Fibroblast of lung (primary cell): Measurements from ENCODE around the gene RXRA. TPM values are rescaled to one million over a fixed set of nuclear protein-coding genes. Genes with fewer than 3 reads are reported as not detected.

Source experiments
- DNase-seq, 2 donors: peaks; one replicate each; pipeline versions ENCODE4 v3.0.0 to v3.0.0-alpha.2; 2010; ENCODE audit warnings: low read depth in 2 of 2
- H2AFZ ChIP-seq: 2 replicates; pipeline ENCODE4 v1.5.1; 2012; ENCODE audit warnings: low read length, control low read depth, inconsistent platforms
- H3K27ac ChIP-seq: 2 replicates; pipeline ENCODE4 v1.5.1; 2011; ENCODE audit warnings: low read length, control low read depth; ENCODE audit not compliant: insufficient read depth
- H3K27me3 ChIP-seq: 2 replicates; pipeline ENCODE4 v1.5.1; 2011; ENCODE audit warnings: mild to moderate bottlenecking, low read length; ENCODE audit not compliant: control insufficient read depth, insufficient read depth
- H3K36me3 ChIP-seq: 2 replicates; pipeline ENCODE4 v1.5.1; 2011; ENCODE audit warnings: low read length; ENCODE audit not compliant: control insufficient read depth, insufficient read depth
- H3K4me1 ChIP-seq: 2 replicates; pipeline ENCODE4 v1.5.1; 2011; ENCODE audit warnings: low read length; ENCODE audit not compliant: control insufficient read depth, insufficient read depth; ENCODE audit errors: extremely low read depth
- H3K4me2 ChIP-seq: 2 replicates; pipeline ENCODE4 v1.5.1; 2011; ENCODE audit warnings: low read length, control low read depth; ENCODE audit not compliant: insufficient read depth; ENCODE audit errors: extremely low read depth
- H3K4me3 ChIP-seq, 4 experiments: fragments of 200-600 bp in 1 of 4; sonication (generic) in 1 of 4; replicated peaks in 1 of 4; 2 replicates each; pipeline ENCODE4 v1.5.1; 2011 to 2016; ENCODE audit warnings: low read length in 4 of 4, low read depth in 3 of 4, mild to moderate bottlenecking in 3 of 4, control low read depth in 2 of 4, inconsistent platforms in 1 of 4, mixed read lengths in 1 of 4; ENCODE audit not compliant: insufficient read depth in 1 of 4; ENCODE audit errors: control extremely low read depth in 1 of 4
- H3K79me2 ChIP-seq: 2 replicates; pipeline ENCODE4 v1.5.1; 2012; ENCODE audit warnings: mild to moderate bottlenecking, low read length, inconsistent platforms; ENCODE audit not compliant: control insufficient read depth, insufficient read depth
- H3K9ac ChIP-seq: 2 replicates; pipeline ENCODE4 v1.5.1; 2011; ENCODE audit warnings: mild to moderate bottlenecking, low read length, control low read depth; ENCODE audit not compliant: insufficient read depth
- H3K9me3 ChIP-seq: 2 replicates; pipeline ENCODE4 v1.5.1; 2012; ENCODE audit warnings: low read depth, low read length; ENCODE audit not compliant: control insufficient read depth, insufficient read depth
- H4K20me1 ChIP-seq: 2 replicates; pipeline ENCODE4 v1.5.1; 2011; ENCODE audit warnings: low read length; ENCODE audit not compliant: control insufficient read depth, insufficient read depth; ENCODE audit errors: extremely low read depth
- EZH2 ChIP-seq: IDR thresholded peaks from 2 replicates; pipeline ENCODE4 v1.5.1; 2012; ENCODE audit warnings: low read length, control low read depth, mild to moderate bottlenecking; ENCODE audit errors: missing control alignments
- polyA plus RNA-seq, 2 donors: library from polyadenylated mRNA; depleted of rRNA in 1 of 2; stranded (reverse) in 1 of 2; unstranded in 1 of 2; fragments of >200 nt; gene quantifications; 2 replicates each; pipeline ENCODE4 v1.2.1, GENCODE V29; 2011 to 2012; ENCODE audit warnings: missing spikeins in 1 of 2
- total RNA-seq: library from RNA; depleted of rRNA; stranded (reverse); fragments of >200 nt; gene quantifications from 2 replicates; pipeline ENCODE4 v1.2.1, GENCODE V29; 2014
- TF ChIP-seq, protein P1 (sequence below), 2 donors: IDR thresholded peaks in 1 of 2; conservative IDR thresholded peaks in 1 of 2; 1 replicate in 1 of 2; 2 replicates in 1 of 2; pipeline ENCODE4 v1.5.1; 2011 to 2012; ENCODE audit warnings: low read length in 2 of 2, control low read depth in 1 of 2, inconsistent platforms in 1 of 2, low read depth in 1 of 2, mild to moderate bottlenecking in 1 of 2

The RXRA gene
- total and polyA plus RNA-seq, 2 donors (not counting 1 experiment from before 2014, with no cell fraction given) = 13.3 to 14.9 TPM

DNA sequence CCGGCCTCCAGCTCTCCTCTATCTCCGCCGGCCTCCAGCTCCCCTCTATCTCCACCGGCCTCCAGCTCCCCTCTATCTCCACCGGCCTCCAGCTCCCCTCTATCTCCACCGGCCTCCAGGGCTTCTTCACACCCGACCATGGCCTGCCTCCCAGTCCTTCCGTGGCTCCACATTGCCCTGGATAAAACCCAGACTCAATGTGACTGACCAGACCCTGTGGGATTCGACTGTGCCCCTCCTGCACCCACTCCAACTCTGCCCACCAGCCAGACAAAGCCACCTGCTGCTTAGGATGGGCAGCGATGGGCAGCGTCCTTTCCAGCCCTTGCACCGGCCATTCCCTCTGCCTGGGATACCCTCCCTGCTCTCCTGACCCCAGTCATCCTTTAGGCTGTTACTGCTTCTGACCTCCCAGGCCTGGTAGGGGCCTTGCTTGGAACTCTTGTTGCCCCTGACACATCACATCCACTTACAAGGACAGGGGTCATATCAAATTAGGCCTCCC lies 30.5 kb upstream of the RXRA start:
- no peak for DNase-seq
- Histone ChIP-seq H4K20me1 (no peaks in the 10 kb centered on the region), H2AFZ (no peak overlapping the region), H3K4me2 (no peak overlapping the region), H3K4me1 (peaks cover 3% of the 10 kb centered on the region), H3K27me3 (peaks cover 10% of the 10 kb centered on the region), H3K36me3 (no peaks in the 10 kb centered on the region), H3K9me3 (no peaks in the 10 kb centered on the region), H3K79me2 (no peaks in the 10 kb centered on the region), H3K27ac (no peak overlapping the region), H3K4me3 (no peak overlapping the region), H3K9ac (no peak overlapping the region)
- TF ChIP-seq EZH2 = no peak
- TF ChIP-seq, protein P1, sequence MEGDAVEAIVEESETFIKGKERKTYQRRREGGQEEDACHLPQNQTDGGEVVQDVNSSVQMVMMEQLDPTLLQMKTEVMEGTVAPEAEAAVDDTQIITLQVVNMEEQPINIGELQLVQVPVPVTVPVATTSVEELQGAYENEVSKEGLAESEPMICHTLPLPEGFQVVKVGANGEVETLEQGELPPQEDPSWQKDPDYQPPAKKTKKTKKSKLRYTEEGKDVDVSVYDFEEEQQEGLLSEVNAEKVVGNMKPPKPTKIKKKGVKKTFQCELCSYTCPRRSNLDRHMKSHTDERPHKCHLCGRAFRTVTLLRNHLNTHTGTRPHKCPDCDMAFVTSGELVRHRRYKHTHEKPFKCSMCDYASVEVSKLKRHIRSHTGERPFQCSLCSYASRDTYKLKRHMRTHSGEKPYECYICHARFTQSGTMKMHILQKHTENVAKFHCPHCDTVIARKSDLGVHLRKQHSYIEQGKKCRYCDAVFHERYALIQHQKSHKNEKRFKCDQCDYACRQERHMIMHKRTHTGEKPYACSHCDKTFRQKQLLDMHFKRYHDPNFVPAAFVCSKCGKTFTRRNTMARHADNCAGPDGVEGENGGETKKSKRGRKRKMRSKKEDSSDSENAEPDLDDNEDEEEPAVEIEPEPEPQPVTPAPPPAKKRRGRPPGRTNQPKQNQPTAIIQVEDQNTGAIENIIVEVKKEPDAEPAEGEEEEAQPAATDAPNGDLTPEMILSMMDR (conservative IDR thresholded peaks at IDR 0.05 in 1 of 2, IDR thresholded peaks at IDR 0.05 in 1 of 2; ENCODE audit: low read depth in 1 of 2, low read length in 2 of 2) = no peak

GRCh38 chr9:134296301-134297082 lies 29.8 kb upstream of the RXRA start:
- peaks cover 3% of the 10 kb centered on the region for H3K4me1 ChIP-seq
- H3K4me3 ChIP-seq = no peak overlapping the region
- H3K27ac ChIP-seq = no peak overlapping the region
- no peak for TF ChIP-seq EZH2
- TF ChIP-seq, protein P1 (conservative IDR thresholded peaks at IDR 0.05 in 1 of 2, IDR thresholded peaks at IDR 0.05 in 1 of 2; ENCODE audit: low read depth in 1 of 2, low read length in 2 of 2) = no peak
- peaks cover 9% of the 10 kb centered on the region for H3K27me3 ChIP-seq
- no peaks in the 10 kb centered on the region for H4K20me1 ChIP-seq
- DNase-seq = no peak
- no peaks in the 10 kb centered on the region for H3K36me3 ChIP-seq
- no peak overlapping the region for H2AFZ ChIP-seq
- no peak overlapping the region for H3K9ac ChIP-seq
- no peaks in the 10 kb centered on the region for H3K9me3 ChIP-seq
- H3K4me2 ChIP-seq = no peak overlapping the region
- no peaks in the 10 kb centered on the region for H3K79me2 ChIP-seq

DNA sequence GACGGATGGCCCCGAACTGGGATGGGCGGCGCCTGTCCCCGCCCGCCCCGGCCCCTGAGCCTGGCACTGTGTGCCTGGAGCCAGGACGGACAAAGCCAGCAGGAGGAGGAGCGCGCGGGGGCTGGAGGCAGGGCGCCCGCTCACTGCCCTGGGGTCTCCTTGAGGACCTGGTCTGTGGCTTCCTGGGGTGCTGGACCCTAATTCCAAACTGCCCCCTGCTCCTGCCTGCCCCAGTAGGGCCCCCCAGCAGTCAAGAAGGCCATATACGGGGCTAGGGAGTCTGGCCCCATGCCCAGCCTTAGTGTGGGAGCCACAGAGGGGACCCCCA lies 29.2 kb upstream of the RXRA start:
- no peaks in the 10 kb centered on the region for H3K36me3 ChIP-seq
- H3K79me2 ChIP-seq = no peaks in the 10 kb centered on the region
- H3K4me2 ChIP-seq = no peak overlapping the region
- no peaks in the 10 kb centered on the region for H4K20me1 ChIP-seq
- DNase-seq = no peak
- TF ChIP-seq, protein P1 (conservative IDR thresholded peaks at IDR 0.05 in 1 of 2, IDR thresholded peaks at IDR 0.05 in 1 of 2; ENCODE audit: low read depth in 1 of 2, low read length in 2 of 2) = no peak
- TF ChIP-seq EZH2 = no peak
- peaks cover 3% of the 10 kb centered on the region for H3K4me1 ChIP-seq
- no peak overlapping the region for H3K4me3 ChIP-seq
- no peak overlapping the region for H3K9ac ChIP-seq
- no peak overlapping the region for H3K27ac ChIP-seq
- no peak overlapping the region for H2AFZ ChIP-seq
- H3K9me3 ChIP-seq = no peaks in the 10 kb centered on the region
- H3K27me3 ChIP-seq = peaks cover 9% of the 10 kb centered on the region
